ENCODE data around the gene LRP1B.

DNA sequence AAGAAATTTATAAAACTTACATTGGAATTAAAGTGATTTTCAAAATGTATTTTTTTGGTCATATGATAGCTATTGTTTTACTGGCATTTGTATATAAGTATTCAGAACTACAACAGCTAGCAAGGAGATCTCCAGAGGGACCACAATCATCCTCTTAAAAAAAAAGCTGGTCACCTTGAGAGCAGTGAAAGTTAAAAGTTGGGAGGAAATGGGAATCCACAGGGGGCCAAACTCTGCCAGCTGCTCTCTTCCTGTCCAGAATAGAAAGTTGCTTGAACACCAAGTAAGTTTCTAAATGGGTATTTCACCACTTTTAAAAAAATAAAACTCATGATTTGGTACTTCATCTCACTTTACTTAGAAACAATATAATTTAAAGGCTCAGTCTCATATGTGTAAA is 1025.1 kb downstream of the LRP1B start:
- TF ChIP-seq CTCF (IDR thresholded peaks at IDR 0.05) = no peak
- no peak for TF ChIP-seq EZH2 (IDR thresholded peaks at IDR 0.05; ENCODE audit: borderline replicate concordance, insufficient read depth, low read depth, low read length, poor library complexity, severe bottlenecking)
